ENCODE data around the gene RAB12. TPM values are rescaled to one million over a fixed set of nuclear protein-coding genes. Genes with fewer than 3 reads are reported as not detected.

Gene RAB12
- total RNA-seq, 1 donor from 2014 or later = 61.0 TPM

GRCh38 chr18:8673256-8674209, 64.3 kb downstream of the RAB12 start:
- no peaks in the 10 kb centered on the region for H3K27me3 ChIP-seq (ENCODE audit: control insufficient read depth, insufficient read depth, low read length)
- no peak for TF ChIP-seq CTCF (IDR thresholded peaks at IDR 0.05; ENCODE audit: insufficient read depth, low read length, poor library complexity, severe bottlenecking)
- no peaks in the 10 kb centered on the region for H3K36me3 ChIP-seq (ENCODE audit: control insufficient read depth, insufficient read depth, low read length)
- no peak overlapping the region for H3K4me3 ChIP-seq (ENCODE audit: low read depth, low read length)
- no peak for DNase-seq (ENCODE audit: low read depth)

GRCh38 chr18:8675057-8675456, 65.8 kb downstream of the RAB12 start:
- no peaks in the 10 kb centered on the region for H3K36me3 ChIP-seq (ENCODE audit: control insufficient read depth, insufficient read depth, low read length)
- no peaks in the 10 kb centered on the region for H3K27me3 ChIP-seq (ENCODE audit: control insufficient read depth, insufficient read depth, low read length)
- H3K4me3 ChIP-seq (ENCODE audit: low read depth, low read length) = no peak overlapping the region
- no peak for DNase-seq (ENCODE audit: low read depth)
- TF ChIP-seq CTCF (IDR thresholded peaks at IDR 0.05; ENCODE audit: insufficient read depth, low read length, poor library complexity, severe bottlenecking) = no peak

GRCh38 chr18:8681196-8681595, 72.0 kb downstream of the RAB12 start:
- H3K27me3 ChIP-seq (ENCODE audit: control insufficient read depth, insufficient read depth, low read length) = no peaks in the 10 kb centered on the region
- H3K36me3 ChIP-seq (ENCODE audit: control insufficient read depth, insufficient read depth, low read length) = no peaks in the 10 kb centered on the region
- H3K4me3 ChIP-seq (ENCODE audit: low read depth, low read length) = no peak overlapping the region
- no peak for DNase-seq (ENCODE audit: low read depth)
- TF ChIP-seq CTCF (IDR thresholded peaks at IDR 0.05; ENCODE audit: insufficient read depth, low read length, poor library complexity, severe bottlenecking) = no peak

GRCh38 chr18:8684577-8684976, 75.3 kb downstream of the RAB12 start:
- no peak for DNase-seq (ENCODE audit: low read depth)
- Histone ChIP-seq H3K36me3 (ENCODE audit: control insufficient read depth, insufficient read depth, low read length) (no peaks in the 10 kb centered on the region), H3K27me3 (ENCODE audit: control insufficient read depth, insufficient read depth, low read length) (no peaks in the 10 kb centered on the region), H3K4me3 (ENCODE audit: low read depth, low read length) (no peak overlapping the region)
- no peak for TF ChIP-seq CTCF (IDR thresholded peaks at IDR 0.05; ENCODE audit: insufficient read depth, low read length, poor library complexity, severe bottlenecking)

- no peak for TF ChIP-seq CTCF (IDR thresholded peaks at IDR 0.05; ENCODE audit: insufficient read depth, low read length, poor library complexity, severe bottlenecking)
- no peaks in the 10 kb centered on the region for H3K36me3 ChIP-seq (ENCODE audit: control insufficient read depth, insufficient read depth, low read length)
- H3K27me3 ChIP-seq (ENCODE audit: control insufficient read depth, insufficient read depth, low read length) = no peaks in the 10 kb centered on the region
- no peak overlapping the region for H3K4me3 ChIP-seq (ENCODE audit: low read depth, low read length)
- no peak for DNase-seq (ENCODE audit: low read depth)
These were observed 76.1 kb downstream of the RAB12 start for GRCh38 chr18:8685141-8685913.

All from kidney epithelial cell (primary cell).